NOMO-1 (cell line): ENCODE data around the gene DDI2.
A peak's percentile ranks its signal among the peaks of the same experiment; 100 is the strongest.
"Not testable (repeated sequence)": the region's sequence is repeated elsewhere in the genome, so short reads cannot be mapped to it uniquely, and the experiment has no call there.

ENCODE experiments used
- DNase-seq, 2 experiments: peaks; one replicate each; lab custom pipeline; 2025; ENCODE audit not compliant: unreplicated experiment in 2 of 2; lab: John Stamatoyannopoulos, UW

DDI2 gene

GRCh38 chr1:15617173-15618076 lies at the start of gene DDI2:
Gene DDI2 (plus strand): TSS chr1:15617458. CDS start chr1:15617671, 213 bp downstream.
- DNase-seq, result peak; percentile 95 to 98

- no peak for DNase-seq
Measured at GRCh38 chr1:15568387-15569073, 48.7 kb upstream of the DDI2 start.

- DNase-seq, result no peak
Measured at GRCh38 chr1:15570861-15571260, 46.4 kb upstream of the DDI2 start.

GRCh38 chr1:15571266-15571665 lies 46.0 kb upstream of the DDI2 start:
- no peak for DNase-seq

GRCh38 chr1:15573477-15573876 lies 43.8 kb upstream of the DDI2 start:
- DNase-seq, result no peak

- no peak for DNase-seq
Measured at GRCh38 chr1:15574741-15575140, 42.5 kb upstream of the DDI2 start.

GRCh38 chr1:15575549-15576150 lies 41.6 kb upstream of the DDI2 start:
- DNase-seq, result no peak

GRCh38 chr1:15577691-15578090 lies 39.6 kb upstream of the DDI2 start:
- DNase-seq, result no peak

GRCh38 chr1:15578921-15579682 lies 38.2 kb upstream of the DDI2 start:
- DNase-seq, result no peak

GRCh38 chr1:15579683-15580047 lies 37.6 kb upstream of the DDI2 start:
- DNase-seq, result no peak

GRCh38 chr1:15583016-15583706 lies 34.1 kb upstream of the DDI2 start:
- DNase-seq, result no peak

- DNase-seq, result peak; percentile 52 to 68
Measured at GRCh38 chr1:15584489-15585363, 32.5 kb upstream of the DDI2 start, which contains the start of gene AGMAT. Gene AGMAT (minus strand): TSS chr1:15585051. CDS start chr1:15584967, 84 bp downstream.

GRCh38 chr1:15592285-15592684 lies 25.0 kb upstream of the DDI2 start:
- no peak for DNase-seq

GRCh38 chr1:15595809-15596617 lies 21.2 kb upstream of the DDI2 start:
- DNase-seq, result no peak

- DNase-seq, result no peak
Measured at GRCh38 chr1:15598436-15598835, 18.8 kb upstream of the DDI2 start.

GRCh38 chr1:15603050-15603965 lies 13.9 kb upstream of the DDI2 start:
- peak; percentile 94 for DNase-seq

- not testable (repeated sequence) for DNase-seq
Measured at GRCh38 chr1:15603966-15604282, 13.3 kb upstream of the DDI2 start.
